ENCODE results near the gene PEF1.

PEF1 gene

DNA sequence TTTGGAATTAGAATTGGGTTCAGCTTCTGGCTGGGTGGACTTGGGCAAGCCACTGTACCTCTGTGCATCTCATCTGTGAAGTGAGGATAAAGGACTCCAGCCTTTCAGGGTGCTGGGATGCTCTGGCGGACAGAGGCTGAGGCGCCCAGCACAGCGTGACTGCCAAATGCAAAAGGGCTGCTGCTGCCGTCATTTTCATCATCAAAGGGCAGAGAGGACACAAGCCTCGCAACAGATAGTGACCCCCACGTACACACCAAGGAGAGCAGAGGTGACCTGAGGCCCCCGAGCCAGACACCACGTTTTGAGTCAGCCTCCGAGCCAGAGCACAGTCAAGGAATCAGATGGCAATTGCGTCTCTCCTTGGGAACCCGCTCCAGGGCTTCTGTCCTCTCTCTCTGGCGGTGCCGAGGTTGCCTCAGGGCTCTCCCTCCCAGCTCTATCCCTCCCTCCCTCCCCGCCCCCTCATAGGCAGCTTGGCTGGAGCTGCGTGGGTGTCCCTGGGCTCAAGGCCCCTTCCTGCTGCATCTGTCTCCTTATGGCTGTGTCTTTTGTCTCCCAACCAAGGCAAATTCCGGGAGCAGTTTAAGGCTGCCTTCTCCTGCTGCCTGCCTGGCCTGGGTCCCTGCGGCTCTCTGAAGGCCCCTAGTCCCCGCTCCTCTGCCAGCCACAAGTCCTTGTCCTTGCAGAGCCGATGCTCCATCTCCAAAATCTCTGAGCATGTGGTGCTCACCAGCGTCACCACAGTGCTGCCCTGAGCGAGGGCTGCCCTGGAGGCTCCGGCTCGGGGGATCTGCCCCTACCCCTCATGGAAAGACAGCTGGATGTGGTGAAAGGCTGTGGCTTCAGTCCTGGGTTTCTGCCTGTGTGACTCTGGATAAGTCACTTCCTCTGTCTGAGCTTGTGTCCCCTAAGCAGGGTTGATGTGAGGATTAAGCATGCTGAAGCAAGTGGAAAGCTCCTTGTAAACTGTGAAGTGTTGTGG is 18.2 kb downstream of the PEF1 start:
- DNase-seq = no peak

DNA sequence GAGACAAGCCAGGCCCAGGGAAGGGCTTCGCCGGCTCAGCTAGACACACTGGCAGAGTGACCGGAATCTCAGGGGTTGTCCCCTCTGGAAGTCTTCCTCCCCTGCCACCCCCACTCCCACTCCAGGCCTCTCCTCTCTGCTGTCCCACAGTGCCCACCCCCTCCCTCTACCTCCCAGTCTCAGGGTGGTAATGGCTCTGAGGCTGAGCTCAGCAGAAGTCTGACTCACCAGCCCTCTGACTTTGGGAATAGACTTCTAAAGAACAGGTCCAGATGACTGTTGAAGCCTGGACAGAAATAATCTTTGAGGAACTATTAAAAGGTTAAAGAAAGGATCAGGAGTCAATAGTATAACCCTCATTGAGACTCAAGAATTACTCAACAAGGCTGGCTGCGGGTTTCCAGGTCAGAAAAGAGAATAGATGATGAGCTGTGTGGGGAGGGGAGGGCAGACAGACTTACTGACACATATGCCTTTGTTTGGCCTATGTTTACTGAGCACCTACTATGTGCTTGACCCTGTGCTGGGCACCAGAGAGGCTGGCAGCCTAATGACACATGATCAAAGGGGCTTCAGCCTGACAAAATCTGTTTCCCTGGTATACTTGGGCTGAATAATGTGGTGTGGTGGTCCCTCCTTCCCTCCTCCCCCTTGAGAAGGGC is 19.0 kb downstream of the PEF1 start:
- DNase-seq = no peak

DNA sequence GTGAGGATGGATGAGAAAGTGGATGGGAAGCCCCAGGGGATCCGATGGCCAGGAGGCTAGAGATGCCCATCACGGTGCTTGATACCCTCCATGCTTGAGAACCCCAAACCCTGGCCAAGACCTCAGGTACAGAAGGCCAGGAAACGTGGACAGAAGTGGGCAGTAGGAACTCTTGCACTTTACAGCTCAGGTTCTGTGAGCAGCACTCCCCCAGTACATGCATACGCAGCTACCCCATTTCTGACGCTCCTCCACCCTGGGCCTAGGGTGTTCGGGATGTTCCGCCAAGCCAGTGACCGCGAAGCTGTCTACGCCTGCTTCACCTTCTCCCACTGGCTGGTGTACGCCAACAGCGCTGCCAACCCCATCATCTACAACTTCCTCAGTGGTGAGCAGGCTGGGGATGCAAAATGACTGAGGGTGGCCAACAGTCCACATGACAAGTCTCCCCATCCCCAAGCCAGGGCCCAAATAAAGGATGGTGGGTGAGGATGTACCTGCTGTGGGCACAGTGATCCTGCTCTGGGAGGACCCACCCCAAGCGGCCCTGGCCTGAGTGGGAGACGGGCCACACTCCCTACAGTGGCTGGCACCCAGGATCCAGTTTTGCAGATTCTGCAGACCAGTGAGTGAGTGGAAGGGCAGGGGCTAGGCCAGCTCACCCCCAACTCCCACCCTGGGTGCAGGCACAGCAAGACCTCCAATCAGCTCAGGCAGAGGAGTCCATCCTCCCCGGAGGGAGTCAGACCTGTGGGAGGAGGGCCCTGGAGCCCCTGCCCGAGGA is 19.8 kb downstream of the PEF1 start:
- no peak for DNase-seq

DNA sequence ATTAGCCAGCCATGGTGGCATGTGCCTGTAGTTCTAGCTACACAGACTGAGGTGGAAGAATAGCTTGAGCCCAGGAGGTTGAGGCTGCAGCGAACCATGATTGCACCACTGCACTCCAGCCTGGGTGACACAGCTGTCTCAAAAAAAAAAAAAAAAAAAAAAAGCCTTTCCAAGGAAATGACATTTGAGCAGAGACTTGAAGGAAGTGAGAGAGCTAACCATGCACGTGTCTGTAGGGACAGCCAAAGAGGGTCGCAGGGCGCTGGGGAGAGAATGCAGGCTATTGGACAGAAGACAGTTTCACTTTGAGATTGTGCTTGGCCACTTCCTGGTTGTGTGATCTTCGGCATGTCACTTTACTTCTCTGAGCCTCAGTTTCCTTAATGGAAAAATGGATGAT is 20.4 kb downstream of the PEF1 start:
- DNase-seq = no peak

DNA sequence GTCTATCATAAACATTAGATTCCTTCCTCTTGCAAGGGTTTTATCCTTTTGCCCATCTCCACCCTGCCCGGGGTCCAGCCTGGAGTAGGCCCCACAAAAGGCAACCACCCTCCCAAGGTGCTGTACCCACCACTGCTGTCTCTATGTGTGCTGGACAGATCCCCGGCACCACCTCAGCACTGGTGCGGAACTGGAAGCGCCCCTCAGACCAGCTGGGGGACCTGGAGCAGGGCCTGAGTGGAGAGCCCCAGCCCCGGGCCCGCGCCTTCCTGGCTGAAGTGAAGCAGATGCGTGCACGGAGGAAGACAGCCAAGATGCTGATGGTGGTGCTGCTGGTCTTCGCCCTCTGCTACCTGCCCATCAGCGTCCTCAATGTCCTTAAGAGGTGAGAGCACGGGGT is 21.3 kb downstream of the PEF1 start:
- DNase-seq = no peak

DNA sequence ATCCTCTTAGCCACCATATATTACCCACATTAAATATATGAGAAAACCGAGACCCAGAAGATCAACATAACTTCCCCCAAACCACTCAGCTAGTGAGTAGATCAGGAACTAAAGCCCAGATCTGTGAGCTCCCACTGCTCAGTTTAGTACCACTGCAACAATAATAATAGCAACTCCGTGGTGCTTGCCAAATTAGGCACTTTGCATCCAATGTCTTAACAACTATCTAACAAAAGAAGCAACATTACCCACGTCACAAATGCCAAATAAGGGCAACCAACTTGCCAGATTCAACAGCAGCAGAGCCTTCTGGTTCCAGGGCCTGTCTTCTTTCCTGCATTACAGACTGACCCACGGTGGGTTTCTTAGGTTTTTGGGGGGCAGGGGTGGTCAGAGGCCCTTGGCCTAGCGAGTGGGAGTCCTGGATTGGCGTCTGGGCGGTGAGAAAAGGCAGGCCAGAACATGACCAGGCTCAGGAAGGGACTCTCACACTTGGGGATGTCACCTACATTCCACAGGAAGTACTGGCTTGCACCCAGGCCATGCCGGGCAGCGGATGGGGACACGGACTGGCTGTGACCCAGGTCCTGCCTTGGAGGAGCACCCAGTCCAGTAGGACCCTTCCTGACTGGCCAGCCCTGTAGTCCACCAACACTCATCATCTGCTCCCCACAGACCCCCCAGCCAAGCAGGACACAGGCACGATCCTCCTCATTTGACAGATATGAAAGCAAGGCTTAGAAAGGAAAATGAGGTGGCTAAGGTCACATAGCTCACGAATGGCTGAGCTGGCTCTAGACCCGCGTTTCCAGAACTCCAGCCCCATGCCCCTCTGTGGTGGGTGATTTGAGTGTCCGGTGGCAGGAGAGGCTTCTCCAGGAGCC is 22.6 kb downstream of the PEF1 start:
- DNase-seq = no peak

DNA sequence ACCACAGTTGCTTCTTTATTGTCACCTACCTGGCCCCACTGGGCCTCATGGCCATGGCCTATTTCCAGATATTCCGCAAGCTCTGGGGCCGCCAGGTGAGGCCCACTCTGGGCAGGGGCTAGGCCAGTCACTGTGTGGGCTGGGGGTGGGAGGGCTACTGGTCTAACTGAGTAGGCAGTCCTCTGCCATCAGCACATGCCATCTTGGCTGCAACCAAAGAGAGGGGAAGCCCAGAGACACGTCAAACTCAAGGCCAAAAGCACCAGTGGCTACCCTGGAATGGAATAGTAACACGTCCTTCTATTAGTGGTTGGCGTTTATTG is 23.2 kb downstream of the PEF1 start:
- DNase-seq = no peak

DNA sequence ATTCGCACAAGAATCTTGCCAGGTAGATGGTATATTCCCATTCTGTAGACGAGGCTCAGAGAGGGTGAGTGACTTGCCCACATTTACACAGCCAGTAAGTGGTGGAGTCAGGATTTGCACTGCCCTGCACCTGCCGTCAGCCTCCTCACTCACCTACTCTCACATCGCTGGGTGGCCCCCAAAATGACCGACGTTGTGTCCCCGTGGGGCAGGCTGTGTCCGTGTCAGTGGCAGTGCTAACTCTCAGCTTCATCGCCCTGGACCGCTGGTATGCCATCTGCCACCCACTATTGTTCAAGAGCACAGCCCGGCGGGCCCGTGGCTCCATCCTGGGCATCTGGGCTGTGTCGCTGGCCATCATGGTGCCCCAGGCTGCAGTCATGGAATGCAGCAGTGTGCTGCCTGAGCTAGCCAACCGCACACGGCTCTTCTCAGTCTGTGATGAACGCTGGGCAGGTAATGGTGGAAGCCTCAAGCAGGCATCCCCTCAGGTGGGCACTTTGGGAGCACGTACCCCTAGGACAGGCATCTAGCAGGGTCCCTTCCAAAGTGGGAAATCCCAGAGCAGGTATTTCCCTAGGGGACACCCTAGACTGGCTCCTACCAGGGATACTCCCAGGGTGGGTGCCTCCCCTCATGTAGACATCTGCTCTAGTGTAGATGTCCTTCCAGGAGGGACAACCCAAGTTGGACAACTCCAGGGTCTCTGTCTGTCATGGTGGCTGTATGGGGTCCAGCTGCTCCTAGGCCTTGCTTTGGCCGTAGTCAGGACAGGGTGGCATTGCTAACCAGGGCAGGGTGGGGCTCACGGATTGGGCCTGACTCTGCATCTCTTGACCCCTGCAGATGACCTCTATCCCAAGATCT is 23.8 kb downstream of the PEF1 start:
- DNase-seq = peak; percentile 52

DNA sequence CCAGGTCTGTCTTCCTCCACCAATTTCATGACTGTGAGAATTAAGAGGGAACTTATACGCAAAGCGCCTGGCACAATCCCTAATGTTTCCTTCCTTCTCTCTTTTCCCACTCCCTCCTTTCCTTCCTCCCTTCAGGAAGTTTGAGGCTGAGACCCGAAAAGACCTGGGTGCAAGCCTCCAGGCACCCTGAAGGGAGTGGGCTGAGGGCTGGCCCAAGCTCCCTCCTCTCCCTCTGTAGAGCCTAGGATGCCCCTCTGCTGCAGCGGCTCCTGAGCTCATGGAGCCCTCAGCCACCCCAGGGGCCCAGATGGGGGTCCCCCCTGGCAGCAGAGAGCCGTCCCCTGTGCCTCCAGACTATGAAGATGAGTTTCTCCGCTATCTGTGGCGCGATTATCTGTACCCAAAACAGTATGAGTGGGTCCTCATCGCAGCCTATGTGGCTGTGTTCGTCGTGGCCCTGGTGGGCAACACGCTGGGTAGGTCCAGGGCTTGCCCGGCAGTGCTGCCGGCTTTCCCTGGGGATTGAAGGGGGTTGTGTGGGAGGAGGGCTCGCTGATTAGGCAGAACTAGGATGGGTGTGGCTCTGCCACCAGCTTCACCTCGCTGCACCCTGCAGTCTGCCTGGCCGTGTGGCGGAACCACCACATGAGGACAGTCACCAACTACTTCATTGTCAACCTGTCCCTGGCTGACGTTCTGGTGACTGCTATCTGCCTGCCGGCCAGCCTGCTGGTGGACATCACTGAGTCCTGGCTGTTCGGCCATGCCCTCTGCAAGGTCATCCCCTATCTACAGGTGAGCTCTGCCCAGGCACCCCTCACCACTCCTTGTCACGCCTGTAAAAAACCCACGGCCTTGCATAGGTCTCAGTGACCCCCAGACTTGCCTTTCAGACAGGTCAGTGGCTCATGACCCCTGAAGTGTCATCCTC is 25.5 kb downstream of the PEF1 start:
- no peak for DNase-seq

DNA sequence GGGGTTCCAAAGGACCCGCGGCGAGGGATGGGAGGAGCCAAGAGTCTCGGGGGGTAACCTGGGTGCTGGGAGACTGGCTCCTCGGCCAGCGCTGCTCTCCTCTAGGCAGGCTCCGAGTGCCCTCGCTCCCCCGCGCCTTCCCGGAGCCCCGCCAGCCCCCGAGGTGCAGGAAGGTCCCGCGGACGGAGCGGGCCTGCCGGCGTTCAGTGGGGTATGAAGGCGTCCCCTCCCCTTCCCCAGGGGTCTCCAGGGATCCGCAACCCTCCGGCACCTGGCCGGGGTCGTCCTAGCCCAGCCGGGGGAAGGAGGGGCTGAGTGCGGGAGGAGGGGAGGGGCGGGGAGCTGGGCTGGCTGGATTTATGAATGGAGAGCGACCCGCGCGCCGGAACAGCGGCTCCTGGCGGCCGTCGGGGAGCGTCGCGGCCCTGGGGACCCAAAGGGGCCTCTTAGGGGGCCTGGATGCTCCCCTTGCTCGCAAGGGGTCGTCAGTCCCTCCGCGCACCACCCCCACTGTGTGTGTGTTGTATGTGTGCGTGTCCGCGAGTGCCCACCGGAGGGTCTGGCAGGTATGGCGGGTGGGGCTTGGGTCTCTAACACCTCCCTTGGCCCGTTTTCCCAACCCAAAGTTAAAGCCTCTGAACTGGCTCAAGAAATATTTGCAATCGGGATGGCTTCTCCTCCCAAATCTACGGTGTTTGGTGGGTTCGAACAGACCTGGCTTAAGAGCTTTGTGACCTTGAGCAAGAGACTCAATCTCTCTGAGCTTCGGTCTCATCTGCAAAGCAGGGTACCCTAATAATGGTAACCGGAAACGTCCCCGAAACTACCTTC is 26.5 kb downstream of the PEF1 start:
- DNase-seq = peak; percentile 79

DNA sequence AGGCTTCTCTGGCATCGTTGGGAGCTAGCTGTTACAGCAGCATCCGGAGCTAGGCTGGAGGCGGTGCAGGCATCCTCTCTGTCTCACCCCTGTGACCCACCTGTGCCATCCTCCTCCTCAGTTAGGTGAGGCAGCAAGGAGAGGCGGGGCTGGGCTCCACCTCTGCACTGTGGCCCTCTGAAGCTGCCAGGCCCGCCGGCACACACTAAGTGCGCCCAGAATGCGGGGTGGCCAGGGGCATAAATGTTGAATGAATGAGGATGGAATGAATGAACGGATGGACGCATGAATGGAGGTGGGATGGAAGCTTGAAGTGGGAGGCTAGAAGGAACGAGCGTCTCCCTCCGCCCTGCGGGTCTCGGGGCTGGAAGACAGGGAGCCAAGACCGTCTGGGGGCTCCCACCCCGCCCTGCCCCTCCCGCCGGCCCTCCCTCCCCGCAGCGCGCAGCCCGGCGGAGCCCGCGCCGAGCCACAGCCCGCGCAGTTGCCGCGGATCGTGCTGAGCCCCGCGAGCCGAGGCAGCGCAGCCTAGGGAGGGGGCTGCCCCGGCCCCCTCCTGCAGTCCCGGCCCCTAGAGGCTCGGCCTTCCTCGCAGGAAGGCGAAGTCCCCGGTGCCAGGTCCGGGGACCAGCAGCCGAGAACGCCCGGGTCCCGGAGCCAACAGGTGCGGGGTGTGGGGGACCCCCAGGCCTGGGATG is 27.3 kb downstream of the PEF1 start, which contains the start of gene HCRTR1:
Gene HCRTR1 (plus strand): TSS at position 472 of the 698 bp plus-strand sequence. CDS start 1,504 bp downstream, outside the sequence.
- DNase-seq = no peak

DNA sequence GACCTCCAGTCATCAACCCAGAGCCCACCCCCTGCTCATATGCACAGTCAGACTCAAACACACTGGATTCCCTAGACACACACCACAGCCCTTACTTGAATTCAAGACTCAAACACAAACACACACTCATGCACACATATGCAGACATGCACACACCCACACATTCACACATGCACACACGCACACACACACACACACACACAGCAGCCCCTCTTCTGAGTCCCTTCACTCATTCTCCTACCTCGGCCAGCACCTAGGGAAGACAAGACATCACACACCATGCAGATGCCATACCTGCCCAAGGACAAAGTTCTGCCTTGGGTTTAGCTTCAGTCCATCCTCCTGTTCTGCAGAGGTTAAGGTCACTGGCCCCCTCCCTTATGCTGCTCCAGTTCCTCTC is 28.7 kb downstream of the PEF1 start:
- no peak for DNase-seq

DNA sequence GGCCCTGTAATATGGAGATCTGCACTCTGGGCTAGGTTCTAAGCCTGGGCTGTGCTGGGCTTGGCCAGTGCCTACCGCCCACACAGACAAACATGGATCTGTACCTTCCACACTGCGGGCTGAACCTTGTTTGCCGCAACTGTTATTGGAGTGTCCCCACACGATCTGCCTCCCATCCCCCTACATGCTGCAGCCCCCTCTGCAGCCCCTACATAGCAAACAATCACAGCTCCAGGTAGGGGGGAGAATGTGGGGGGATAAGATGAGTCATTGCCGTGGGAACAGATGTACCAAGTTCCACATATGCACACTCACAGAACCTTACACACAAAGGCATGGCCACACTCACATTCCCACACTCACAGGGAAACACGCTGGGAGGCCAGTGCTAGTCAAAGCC is 29.3 kb downstream of the PEF1 start:
- DNase-seq = no peak

DNA sequence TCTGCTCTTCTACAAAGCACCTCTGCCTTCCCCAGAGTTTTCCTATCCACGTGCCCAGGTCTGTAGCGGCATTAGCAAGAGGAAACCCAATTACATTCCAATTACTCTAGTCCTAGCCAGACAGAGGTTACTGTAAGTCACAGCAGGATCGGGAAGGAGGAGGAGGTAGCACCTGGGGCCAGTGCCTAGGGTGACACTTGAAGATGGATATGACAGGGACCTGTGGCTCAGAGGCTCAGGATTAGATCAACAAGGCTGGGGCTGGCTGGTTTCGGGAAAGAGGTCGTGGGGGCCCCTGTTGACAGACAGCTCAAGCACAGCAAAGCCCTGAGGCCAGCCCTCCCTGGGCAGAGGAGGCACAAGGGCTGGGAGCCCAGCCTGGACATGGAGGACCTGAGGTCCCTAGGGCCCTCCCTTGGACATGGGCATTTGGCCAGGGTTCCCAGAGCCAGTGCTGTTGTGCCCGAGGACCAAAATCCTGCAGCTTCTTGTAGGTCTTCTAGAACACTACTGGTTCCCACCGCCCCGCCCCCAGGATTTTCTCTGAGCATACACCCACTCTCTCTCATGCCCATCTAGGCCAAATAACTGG is 30.2 kb downstream of the PEF1 start:
- DNase-seq = no peak

DNA sequence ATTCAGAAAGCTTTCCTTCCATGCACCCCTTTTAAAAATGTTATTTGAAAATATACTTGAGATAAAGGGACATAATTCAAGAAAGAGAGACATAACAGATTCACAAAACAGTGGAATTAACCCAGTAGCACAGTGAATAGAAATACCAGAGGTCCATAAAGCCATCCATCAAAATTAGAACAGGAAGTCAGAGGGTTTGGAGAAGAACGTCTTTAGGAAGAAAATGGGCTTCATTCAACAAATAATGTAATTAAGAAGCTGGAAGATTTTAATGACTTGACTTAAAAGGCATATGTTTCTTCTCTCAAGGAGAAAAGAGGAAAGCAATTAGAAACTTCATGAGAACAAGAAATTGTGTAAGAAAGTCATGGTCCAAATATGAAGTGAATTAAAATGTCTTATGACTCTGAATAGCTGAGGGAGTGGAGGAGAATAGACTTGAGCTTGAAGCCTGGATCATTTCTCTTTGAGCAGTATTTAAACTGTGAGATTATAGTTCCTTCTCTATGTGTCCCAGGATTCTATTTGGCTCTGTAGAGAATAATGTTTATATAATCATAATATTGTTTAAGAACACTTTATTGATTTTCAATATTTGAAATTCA is 35.1 kb downstream of the PEF1 start:
- no peak for DNase-seq

DNA sequence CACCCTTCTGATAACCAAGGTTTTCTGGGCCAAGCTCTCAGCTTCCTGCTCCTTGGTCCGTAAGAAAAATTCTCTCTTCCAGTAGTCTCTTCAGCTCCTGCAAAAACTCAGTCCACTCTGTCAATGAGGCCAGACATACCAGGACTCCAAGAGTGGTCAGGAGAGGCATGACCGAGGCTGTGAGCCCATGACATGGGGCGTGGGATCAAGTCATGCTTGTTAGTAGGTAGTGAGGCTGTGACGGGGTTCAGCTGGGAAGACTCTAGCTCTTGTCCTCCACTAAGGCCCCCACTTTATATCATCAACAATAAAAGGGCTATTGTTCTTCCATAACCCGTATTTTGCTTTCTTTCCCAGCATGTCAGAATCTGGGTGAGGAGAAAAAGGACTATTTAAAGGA is 37.3 kb downstream of the PEF1 start:
- DNase-seq = no peak

DNA sequence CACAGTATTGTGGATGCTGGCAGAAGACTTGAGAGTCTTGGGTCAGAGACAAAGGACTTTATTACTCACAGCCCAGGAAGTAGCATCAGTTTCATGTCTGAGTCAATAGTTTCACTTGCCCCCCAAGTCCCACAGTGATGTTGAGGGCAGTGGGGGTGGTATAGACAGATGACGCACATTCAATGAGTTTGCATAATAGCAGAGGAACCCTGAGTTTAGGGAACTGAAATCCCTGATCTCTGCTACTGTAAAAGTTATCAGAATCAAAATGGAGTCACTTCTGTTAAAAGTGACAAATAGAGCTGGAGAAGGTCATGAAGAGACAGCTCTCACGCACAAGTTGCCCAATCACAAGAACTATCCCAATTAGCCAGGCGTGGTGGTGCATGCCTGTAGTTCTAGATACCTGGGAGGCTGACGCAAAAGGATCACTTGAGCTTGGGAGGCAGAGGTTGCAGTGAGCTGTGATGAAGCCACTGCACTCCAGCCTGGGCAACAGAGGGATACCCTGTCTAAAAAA is 38.7 kb downstream of the PEF1 start:
- peak; percentile 67 for DNase-seq

DNA sequence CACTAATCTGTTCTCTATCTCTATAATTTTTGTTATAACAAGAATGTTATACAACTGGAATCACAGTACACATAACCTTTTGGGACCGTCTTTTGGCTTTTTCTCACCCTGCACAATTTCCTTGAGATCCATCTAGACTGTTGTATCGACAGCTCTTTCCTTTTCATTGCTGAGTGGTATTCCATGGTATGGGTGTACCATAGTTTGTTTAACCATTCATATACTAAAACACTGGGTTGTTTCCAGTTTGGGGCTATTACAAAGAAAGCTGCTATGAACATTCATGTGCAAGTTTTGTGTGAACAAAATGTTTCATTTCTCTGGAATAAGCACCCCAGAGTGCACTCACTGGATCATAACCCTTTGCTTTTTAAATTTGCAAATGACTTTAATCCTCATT is 42.6 kb downstream of the PEF1 start:
- no peak for DNase-seq

Data from activated effector memory CD4-positive, alpha-beta T cell treated with anti-CD3 and anti-CD28 coated beads, Interleukin-2, amount 50 U/mL, for 16 hours (primary cell).